ENCODE results near the gene KLRC1.

DNA sequence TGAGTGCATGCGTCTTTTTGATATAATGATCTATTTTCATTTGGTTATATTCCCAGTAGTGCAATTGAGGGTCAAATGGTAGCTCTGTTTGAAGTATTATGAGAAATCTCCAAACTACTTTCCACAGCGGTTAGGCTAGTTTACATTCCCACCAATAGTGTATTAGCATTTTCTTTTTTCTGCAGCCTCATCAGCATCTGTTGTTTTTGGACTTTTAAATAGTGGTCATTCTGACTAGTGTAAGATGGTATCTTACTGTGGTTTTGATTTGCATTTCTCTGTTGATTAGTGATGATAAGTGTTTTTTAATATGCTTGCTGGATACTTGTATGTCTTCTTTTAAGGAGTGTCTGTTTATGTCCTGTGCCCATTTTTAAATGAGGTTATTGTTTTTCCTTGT is 3.7 kb upstream of the KLRC1 start:
- no peak for TF ChIP-seq POLR2AphosphoS5 (IDR thresholded peaks at IDR 0.05; ENCODE audit: low read depth, low read length)
- TF ChIP-seq POLR2A (IDR thresholded peaks at IDR 0.05; ENCODE audit: low read depth, low read length), result no peak
- no peak for TF ChIP-seq POU2F2 (IDR thresholded peaks at IDR 0.05; ENCODE audit: low read depth, low read length)
- TF ChIP-seq TAF1 (IDR thresholded peaks at IDR 0.05; ENCODE audit: low read depth, low read length), result no peak
- TF ChIP-seq PAX5 (IDR thresholded peaks at IDR 0.05; ENCODE audit: insufficient read depth, low read length, severe bottlenecking), result no peak
- TF ChIP-seq SPI1 (IDR thresholded peaks at IDR 0.05; ENCODE audit: low read depth, low read length), result no peak

Measured in GM12891 (cell line).